Uterus (tissue), 2 donors: ENCODE data around the gene COL4A1.

Source experiments
- POLR2A ChIP-seq, 2 donors: fragments of 450-650 bp; IDR thresholded peaks; one replicate each; pipeline ENCODE4 v1.6.1; 2016; ENCODE audit warnings: antibody characterized with exemption in 2 of 2, mild to moderate bottlenecking in 1 of 2, moderate library complexity in 1 of 2
- TF ChIP-seq, protein P1 (sequence below), 4 experiments: fragments of 200-600 bp in 2 of 4; fragments of 450-650 bp in 2 of 4; sonication (generic) in 2 of 4; IDR thresholded peaks; one replicate each; pipeline ENCODE4 v1.5.1; 2016 to 2019; ENCODE audit warnings: antibody characterized with exemption in 4 of 4, mild to moderate bottlenecking in 2 of 4, moderate library complexity in 1 of 4

DNA sequence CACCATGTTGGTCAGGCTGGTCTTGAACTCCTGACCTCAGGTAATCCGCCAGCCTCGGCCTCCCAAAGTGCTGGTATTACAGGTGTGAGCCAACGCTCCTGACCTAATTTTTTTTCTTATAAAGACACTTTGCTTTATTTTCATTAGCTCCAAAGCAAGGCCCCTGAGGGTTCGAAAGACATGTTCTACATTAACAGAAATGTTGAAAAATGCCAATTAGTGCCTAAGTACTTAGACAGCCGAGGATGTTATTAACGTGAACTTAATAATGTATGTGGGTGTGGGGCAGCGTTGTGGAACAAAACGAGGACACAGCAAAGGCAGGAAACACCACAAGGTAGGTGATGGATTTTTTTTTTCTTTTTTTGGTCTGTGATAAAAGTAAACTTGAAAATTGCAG is 82.4 kb downstream of the COL4A1 start:
- TF ChIP-seq, protein P1, sequence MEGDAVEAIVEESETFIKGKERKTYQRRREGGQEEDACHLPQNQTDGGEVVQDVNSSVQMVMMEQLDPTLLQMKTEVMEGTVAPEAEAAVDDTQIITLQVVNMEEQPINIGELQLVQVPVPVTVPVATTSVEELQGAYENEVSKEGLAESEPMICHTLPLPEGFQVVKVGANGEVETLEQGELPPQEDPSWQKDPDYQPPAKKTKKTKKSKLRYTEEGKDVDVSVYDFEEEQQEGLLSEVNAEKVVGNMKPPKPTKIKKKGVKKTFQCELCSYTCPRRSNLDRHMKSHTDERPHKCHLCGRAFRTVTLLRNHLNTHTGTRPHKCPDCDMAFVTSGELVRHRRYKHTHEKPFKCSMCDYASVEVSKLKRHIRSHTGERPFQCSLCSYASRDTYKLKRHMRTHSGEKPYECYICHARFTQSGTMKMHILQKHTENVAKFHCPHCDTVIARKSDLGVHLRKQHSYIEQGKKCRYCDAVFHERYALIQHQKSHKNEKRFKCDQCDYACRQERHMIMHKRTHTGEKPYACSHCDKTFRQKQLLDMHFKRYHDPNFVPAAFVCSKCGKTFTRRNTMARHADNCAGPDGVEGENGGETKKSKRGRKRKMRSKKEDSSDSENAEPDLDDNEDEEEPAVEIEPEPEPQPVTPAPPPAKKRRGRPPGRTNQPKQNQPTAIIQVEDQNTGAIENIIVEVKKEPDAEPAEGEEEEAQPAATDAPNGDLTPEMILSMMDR (IDR thresholded peaks at IDR 0.05), result no peak
- TF ChIP-seq POLR2A (IDR thresholded peaks at IDR 0.05), result no peak
